Fibroblast of villous mesenchyme (primary cell): ENCODE data around the gene AKAP1. TPM values are rescaled to one million over a fixed set of nuclear protein-coding genes. Genes with fewer than 3 reads are reported as not detected.
A peak's percentile ranks its signal among the peaks of the same experiment; 100 is the strongest.

ENCODE experiments used
- DNase-seq: peaks from one replicate; pipeline ENCODE4 v3.0.0-alpha.2; 2010; ENCODE audit warnings: low read depth
- H3K4me3 ChIP-seq: 2 replicates; pipeline ENCODE4 v1.5.1; 2011; ENCODE audit warnings: low read depth, mild to moderate bottlenecking, low read length
- CTCF ChIP-seq: IDR thresholded peaks from 2 replicates; pipeline ENCODE4 v1.5.1; 2012; ENCODE audit warnings: low read depth, mild to moderate bottlenecking, low read length; ENCODE audit not compliant: insufficient read depth
- total RNA-seq: library from RNA; depleted of rRNA; stranded (reverse); fragments of >200 nt; gene quantifications from 2 replicates; pipeline ENCODE4 v1.2.3, GENCODE V29; 2012

AKAP1 gene
- total RNA-seq, 1 donor, result 18.1 TPM

GRCh38 chr17:57152967-57153528 is 68.0 kb downstream of the AKAP1 start:
- no peak for TF ChIP-seq CTCF
- no peak for DNase-seq
- H3K4me3 ChIP-seq, result no peak overlapping the region

- no peak overlapping the region for H3K4me3 ChIP-seq
- no peak for TF ChIP-seq CTCF
- peak; percentile 23 for DNase-seq
Observed at GRCh38 chr17:57154921-57155320, 69.9 kb downstream of the AKAP1 start.

GRCh38 chr17:57158325-57158724 is 73.3 kb downstream of the AKAP1 start:
- no peak overlapping the region for H3K4me3 ChIP-seq
- no peak for TF ChIP-seq CTCF
- no peak for DNase-seq

- no peak overlapping the region for H3K4me3 ChIP-seq
- TF ChIP-seq CTCF, result no peak
- no peak for DNase-seq
Observed at GRCh38 chr17:57158795-57159194, 73.7 kb downstream of the AKAP1 start.

GRCh38 chr17:57160624-57161023 is 75.6 kb downstream of the AKAP1 start:
- no peak for DNase-seq
- no peak for TF ChIP-seq CTCF
- H3K4me3 ChIP-seq, result no peak overlapping the region

GRCh38 chr17:57164814-57165213 is 79.8 kb downstream of the AKAP1 start:
- DNase-seq, result no peak
- H3K4me3 ChIP-seq, result no peak overlapping the region
- TF ChIP-seq CTCF, result no peak

- no peak for DNase-seq
- no peak for TF ChIP-seq CTCF
- H3K4me3 ChIP-seq, result no peak overlapping the region
Observed at GRCh38 chr17:57165754-57166153, 80.7 kb downstream of the AKAP1 start.
